ENCODE data around the gene PDZD8.

DNA sequence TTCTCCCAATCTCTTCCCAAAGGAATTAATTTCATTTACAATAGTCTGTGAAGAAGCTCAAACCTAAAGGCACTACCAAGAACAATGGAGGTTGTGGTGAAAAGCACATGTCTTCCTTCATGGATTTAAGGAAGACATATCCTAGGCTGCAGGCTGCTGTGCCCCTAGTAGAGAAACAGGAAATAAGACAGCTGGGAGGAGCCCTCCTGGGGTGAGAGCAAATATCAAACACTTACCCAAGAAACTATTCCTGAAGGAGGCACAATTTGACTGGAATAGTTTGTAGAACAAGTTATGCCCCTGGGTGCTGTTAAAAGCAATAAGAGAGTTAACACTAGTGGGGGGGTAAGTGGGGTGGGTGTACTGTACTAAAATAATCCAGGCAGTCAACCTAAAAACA lies 30.1 kb downstream of the PDZD8 start:
- no peak for TF ChIP-seq POLR2A (IDR thresholded peaks at IDR 0.05; ENCODE audit: extremely low read depth, insufficient read length)
- TF ChIP-seq MYC (IDR thresholded peaks at IDR 0.05; ENCODE audit: low read depth, low read length) = no peak
- TF ChIP-seq, protein P1, sequence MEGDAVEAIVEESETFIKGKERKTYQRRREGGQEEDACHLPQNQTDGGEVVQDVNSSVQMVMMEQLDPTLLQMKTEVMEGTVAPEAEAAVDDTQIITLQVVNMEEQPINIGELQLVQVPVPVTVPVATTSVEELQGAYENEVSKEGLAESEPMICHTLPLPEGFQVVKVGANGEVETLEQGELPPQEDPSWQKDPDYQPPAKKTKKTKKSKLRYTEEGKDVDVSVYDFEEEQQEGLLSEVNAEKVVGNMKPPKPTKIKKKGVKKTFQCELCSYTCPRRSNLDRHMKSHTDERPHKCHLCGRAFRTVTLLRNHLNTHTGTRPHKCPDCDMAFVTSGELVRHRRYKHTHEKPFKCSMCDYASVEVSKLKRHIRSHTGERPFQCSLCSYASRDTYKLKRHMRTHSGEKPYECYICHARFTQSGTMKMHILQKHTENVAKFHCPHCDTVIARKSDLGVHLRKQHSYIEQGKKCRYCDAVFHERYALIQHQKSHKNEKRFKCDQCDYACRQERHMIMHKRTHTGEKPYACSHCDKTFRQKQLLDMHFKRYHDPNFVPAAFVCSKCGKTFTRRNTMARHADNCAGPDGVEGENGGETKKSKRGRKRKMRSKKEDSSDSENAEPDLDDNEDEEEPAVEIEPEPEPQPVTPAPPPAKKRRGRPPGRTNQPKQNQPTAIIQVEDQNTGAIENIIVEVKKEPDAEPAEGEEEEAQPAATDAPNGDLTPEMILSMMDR (IDR thresholded peaks at IDR 0.05; ENCODE audit: low read depth, low read length) = no peak
- TF ChIP-seq, protein P2, sequence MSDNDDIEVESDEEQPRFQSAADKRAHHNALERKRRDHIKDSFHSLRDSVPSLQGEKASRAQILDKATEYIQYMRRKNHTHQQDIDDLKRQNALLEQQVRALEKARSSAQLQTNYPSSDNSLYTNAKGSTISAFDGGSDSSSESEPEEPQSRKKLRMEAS (IDR thresholded peaks at IDR 0.05; ENCODE audit: low read depth, low read length) = no peak
